Measurements from ENCODE around the gene EZH1.

EZH1 gene

DNA sequence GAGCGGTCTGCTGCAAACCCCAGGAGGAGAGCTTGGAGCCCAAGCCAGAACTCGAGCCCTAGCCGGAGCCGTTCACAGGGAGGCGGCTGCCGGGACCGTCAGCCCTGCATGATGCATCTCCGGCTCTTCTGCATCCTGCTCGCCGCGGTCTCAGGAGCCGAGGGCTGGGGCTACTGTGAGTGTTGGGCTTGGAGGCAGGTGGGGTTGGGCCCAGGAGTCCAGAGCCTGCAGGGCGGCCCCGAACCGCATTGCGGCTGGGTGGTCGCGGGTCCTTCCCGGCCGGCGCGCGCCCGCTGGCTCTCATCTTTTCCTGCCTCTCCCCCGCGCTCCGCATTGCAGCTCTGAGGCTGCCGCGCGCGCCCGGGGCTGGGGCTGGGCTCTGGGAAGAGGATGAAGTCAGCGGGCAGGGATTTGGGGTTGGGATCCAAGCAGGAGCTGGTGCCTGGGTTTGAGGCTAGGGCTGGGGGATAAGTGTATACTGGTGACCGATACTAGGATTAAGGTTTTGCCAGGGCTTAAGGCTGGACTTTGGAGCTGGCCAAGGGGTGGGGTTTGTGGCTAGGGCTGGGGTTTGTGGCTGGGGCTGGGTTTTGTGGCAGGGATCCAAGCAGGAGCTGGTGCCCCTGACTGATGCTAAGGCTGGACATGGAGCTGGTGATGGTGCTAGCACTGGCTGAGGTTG is 62.0 kb downstream of the EZH1 start:
- DNase-seq (ENCODE audit: low spot score) = no peak

DNA sequence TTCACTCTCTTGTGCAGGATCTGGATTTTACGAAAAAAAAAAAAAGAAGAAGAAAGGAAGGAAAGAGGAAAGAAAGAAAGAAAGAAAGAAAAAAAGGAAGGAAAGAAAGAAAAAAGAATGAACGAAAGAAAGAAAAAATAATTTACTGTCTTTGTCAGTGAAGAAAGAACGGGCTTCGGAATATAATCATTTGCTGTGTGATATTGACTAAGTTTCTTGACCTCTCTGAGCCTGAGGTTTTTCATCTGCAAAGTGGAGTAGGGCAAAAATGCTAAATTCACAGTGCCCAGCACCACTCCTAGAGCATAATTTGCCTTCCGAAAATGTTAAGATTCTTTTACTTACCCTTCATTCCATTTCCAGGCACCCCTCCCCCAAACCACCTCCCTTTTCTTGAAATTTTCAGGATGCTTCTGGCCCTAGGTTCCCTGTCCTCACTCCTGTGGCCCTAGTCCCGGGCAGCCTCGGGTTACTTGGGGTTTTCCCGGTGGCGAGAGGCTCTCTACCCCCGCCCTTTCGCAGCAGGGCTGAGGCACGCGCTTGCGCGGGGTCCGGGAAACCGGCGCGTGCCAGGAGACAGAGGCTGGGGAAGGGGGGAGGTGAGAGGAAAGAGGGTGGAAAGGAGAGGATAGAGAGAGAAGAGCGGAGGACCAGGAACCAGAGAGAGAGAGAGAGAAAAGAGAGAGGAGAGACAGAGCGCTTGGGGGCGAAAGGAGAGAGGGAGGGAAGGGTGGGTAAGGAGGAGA is 62.7 kb downstream of the EZH1 start, which contains the start of gene CNTNAP1:
Gene CNTNAP1, plus strand, starts transcription at position 556 of the 746 bp plus-strand sequence. CDS start 299 bp downstream, outside the sequence.
- no peak for DNase-seq (ENCODE audit: low spot score)

DNA sequence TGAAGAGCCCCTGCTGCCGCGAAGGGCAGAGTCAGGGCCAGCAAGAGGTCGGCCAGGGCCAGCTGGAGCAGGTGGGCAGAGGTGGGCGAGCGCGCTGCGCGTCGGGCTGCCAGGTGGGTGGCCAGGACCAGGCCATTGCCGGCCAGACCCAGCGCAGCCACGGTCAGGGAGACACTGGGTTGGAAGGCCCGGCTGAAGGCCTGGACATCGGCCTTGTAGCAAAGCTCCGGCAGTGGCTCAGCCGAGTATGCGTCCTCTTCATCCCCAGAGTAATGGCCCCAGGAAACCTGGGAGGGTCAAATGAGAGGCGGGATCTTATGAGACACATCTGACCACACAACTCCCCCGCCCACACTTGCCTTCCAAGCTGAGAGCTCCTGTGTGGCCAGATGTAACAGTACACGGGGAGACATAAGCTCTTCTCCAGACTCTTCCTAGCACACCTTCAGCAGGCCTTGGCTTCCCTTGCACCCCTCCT is 64.5 kb downstream of the EZH1 start:
- DNase-seq (ENCODE audit: low spot score) = no peak

DNA sequence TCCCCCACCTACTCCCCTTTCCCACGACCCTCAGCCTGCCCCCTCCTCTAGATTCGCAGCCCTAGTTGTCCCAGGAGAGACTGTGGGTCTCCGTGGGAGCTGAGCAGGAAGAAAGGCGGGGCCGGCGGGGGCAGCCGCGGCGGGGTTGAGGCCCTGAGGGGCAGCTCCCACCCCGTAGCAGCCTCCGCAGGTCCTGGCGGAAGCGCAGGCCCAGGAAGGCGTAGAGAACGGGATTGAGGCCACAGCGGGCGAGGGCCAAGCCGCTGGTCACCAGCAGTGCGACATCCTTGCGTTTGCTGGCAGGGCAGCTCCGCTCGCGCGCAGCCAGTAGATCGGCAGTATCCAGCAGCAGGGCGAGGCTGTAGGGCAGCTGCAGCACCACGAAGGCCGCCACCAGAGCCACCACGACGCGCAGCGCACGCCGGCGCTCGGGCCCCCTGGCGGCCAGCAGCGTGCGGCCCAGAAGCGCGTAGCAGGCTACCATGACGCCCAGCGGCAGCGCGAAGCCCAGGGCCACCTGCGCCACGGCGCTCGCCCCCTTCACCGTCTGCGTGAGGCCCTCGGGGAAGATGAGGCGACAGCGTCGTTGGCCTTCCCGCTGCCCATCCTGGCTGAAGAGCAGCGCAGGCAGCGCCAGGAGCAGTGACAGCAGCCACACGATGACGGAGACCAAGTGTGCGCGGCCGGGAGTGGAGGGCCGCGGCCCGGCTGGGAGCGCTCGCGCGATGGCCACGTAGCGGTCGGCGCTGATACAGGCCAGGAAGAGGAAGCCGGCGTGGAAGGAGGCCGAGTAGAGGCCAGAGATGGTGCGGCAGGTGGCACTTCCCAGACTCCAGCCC is 65.1 kb downstream of the EZH1 start:
- peak; percentile 73 for DNase-seq (ENCODE audit: low spot score)

DNA sequence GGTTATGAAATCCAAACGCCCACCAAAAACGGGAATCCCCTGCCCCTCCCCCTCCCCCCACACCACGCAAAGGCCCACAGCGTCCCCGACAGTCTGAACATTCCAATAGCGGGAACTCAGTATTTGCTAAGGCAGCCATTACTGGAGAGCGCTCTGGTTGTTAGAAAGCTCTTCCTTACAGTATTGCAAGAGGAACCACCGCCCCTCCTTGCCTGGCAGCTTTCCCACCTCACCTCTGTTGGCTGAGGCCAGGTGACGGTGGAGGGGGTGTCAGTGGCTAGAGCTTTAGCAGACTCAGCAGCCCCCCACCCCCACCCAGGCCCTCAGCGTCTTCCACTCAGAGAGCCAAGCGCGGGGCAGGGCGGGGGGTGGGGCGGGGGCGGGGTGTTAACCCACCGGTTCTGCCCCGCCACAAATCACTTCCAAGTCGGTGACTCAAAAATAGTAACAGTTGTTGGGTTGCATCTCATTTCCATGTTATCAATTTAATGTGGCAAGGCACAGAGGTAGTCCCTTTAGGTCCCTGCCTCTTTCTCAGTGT is 65.8 kb downstream of the EZH1 start:
- no peak for DNase-seq (ENCODE audit: low spot score)

DNA sequence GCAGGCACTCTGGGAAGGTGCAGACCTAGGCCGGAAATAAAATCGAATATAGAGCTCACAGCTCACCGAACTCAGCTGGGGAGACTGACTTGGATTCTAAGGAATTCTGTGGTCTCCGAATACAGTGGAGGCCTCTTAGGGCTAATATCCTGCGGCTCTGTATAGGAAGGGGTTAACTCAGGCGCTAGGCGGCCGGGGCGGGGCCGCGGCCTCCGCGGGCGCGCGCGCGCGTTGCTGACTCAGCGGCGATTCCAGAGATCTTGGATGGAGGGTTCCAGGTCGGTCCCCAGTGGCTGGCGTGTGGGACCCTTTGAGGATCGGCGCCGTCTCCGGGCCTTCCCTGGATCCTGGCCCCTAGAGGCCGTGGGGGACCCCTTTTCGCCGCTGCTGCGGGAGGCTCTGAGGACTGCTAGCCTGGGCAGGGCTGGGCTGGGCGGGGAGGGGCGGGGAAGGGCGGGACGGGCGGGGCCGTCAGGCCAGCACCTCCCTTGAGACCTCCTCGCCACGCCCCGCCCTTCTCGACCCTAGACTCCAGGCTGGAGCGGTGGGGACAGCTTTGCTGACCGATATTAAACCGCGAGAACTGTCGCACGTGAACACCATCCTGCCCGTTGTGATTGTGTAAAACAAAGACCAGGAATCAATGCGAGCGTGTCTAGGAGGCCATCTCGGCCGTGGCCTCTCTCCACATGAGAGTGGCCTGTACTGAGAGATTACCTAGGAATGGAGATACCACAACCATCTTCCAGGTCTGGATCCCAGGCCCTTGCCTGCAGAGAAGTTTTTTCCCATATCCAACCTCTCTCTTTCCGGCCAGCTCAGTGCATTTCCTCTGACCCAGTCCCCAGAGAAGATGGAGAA is 66.7 kb downstream of the EZH1 start:
- DNase-seq (ENCODE audit: low spot score) = peak; percentile 84

DNA sequence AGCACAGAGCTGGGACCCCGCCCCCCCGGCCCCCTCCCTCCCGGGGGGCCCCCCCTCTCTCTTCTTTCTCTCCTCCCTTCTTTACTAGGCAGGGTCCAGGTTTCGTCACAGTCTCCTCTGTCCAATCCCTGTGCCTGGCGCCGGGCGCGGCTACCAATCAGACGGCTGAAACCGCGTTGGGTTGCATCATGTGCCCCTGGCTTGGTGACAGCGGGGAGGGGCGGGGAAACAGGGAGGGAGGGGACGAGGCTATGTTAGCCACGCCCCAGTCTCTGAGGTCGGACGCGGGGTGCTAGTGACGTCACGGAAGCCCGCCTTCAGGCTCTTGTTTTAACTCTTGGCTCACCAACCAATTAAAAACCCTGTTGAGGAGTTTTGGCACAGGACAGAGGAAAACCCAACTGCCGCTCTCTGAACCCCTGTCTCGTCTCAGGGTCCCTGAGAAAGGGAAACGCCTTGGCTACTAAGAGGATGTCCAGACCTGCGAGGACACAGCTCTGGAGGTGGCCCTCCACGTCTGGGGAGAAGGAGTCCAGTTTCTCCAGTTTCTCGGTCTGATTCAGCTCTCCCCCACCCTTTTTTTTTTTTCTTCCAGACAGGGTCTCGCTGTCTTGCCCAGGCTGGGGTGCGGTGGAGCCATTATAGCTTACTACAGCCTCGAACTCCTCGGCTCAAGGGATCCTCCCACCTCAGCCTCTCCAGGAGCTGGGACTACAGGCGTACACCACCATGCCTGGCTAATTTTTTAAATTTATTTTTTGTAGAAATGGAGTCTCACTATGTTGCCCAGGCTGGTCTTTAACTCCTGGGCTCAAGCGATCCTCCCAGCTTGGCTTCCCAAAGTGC is 67.6 kb downstream of the EZH1 start:
- DNase-seq (ENCODE audit: low spot score) = peak; percentile 99

- no peak for DNase-seq (ENCODE audit: low spot score)
These were observed 68.3 kb downstream of the EZH1 start, which contains the start of gene PLEKHH3 for GRCh38 chr17:42676424-42677011. PLEKHH3 (minus strand) TSS chr17:42676994; CDS start chr17:42676563, 431 bp downstream.

- no peak for DNase-seq (ENCODE audit: low spot score)
These were observed 68.8 kb downstream of the EZH1 start for GRCh38 chr17:42675965-42676423.

- no peak for DNase-seq (ENCODE audit: low spot score)
These were observed 69.4 kb downstream of the EZH1 start for GRCh38 chr17:42675348-42675964.

DNA sequence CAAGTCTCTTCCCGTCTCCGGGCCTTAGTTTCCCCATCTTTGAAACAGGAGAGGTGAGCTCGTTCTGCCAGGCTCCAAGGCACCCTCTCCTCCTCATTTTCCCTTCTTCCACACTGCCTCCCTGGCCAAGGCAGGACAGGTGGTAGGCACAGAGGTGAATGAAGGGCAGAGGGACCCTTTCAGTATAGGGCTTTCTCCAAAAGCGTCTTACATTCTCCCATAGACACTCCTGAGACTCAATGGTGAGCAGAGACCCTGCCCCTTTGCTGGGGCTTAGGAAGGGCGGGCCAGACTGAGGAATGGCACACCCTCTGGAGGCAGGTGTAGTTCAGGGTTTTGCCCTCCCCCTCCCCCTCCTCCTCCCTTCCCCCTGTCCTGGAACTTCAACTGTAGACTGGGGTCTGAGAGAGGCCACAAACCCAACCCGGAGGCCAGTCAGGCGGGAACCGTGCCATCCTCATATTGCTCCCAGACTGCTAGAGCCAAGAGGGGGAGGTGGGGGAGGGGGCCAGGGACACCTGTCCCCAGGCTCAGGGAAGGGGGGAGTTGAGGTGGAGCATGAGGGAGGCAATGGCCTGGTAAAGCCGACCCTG is 70.0 kb downstream of the EZH1 start:
- DNase-seq (ENCODE audit: low spot score) = no peak

- DNase-seq (ENCODE audit: low spot score) = no peak
These were observed 70.7 kb downstream of the EZH1 start for GRCh38 chr17:42673885-42674754.

- no peak for DNase-seq (ENCODE audit: low spot score)
These were observed 71.5 kb downstream of the EZH1 start for GRCh38 chr17:42673266-42673884.

GRCh38 chr17:42672038-42672437 is 72.8 kb downstream of the EZH1 start:
- DNase-seq (ENCODE audit: low spot score) = no peak

DNA sequence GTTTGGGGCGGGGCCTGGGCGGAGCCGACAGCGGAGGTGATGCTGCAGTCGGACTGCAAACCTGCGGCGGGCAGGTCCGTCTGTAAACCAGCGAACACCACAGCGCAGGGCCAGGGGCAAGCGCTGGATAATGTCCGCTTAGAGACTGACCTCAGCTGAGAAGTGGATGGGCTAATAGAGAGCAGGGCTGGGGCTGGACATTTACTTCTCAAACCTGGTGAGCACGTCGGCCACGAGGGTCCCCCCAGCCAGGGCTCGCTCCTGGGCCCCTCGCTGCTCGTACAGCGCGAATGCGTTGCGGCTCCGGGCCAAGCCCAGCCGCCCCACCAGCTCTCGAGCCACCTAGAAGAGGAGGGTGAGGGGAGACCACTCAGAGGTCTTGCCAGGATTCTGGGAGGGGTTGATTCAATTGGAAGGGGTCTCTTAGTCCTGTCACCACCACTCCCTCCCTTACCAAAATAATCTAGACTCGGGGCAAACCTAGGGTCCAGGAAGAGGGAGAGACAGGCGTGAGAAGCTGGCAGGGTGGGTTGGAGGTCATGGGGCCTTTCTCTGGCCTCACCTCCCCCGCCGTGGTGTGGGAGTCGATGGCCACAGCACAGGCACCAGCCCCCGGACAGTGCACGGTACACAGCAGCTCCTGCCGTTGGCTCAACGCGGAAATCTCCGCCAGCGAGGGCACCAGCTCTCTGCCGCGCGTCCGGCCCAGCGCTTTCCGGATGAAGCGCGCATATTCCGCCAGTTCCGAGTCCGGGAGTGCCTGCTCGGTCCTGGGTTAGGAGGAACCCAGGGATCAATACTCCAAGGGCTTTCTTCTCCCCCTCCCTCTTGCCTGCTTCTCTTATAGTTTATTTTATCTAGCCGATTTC is 73.8 kb downstream of the EZH1 start:
- no peak for DNase-seq (ENCODE audit: low spot score)
